Upper lobe of right lung (tissue), 1 donor: ENCODE measurements around the gene PCDHA13. TPM values are rescaled to one million over a fixed set of nuclear protein-coding genes. Genes with fewer than 3 reads are reported as not detected.
"Not testable (repeated sequence)": the region's sequence is repeated elsewhere in the genome, so short reads cannot be mapped to it uniquely, and the experiment has no call there.

ENCODE experiments used
- ATAC-seq: fragments of 200-7000 bp; cut with Tn5 transposase; one replicate; pipeline ENCODE4 v1.9.1; 2020; ENCODE audit warnings: mild to moderate bottlenecking, moderate library complexity
- DNase-seq: peaks from one replicate; pipeline ENCODE4 v3.0.0-alpha.2; 2020
- H3K27ac ChIP-seq: fragments of 200-600 bp; one replicate; pipeline ENCODE4 v1.8.0; 2022
- H3K27me3 ChIP-seq: fragments of 200-600 bp; one replicate; pipeline ENCODE4 v1.8.0; 2022; ENCODE audit warnings: mild to moderate bottlenecking
- H3K36me3 ChIP-seq: fragments of 200-600 bp; one replicate; pipeline ENCODE4 v1.8.0; 2022
- H3K4me1 ChIP-seq: fragments of 200-600 bp; one replicate; pipeline ENCODE4 v1.8.0; 2022
- H3K4me3 ChIP-seq: fragments of 200-600 bp; one replicate; pipeline ENCODE4 v1.8.0; 2022; ENCODE audit warnings: mild to moderate bottlenecking
- H3K9me3 ChIP-seq: fragments of 200-600 bp; one replicate; pipeline ENCODE4 v1.8.0; 2022
- intact Hi-C: fragments of 100-400 bp; cut with DNase I; formaldehyde crosslinking; loops from one replicate; pipeline ENCODE4 v1.11.0; 2022
- total RNA-seq: library from RNA; stranded (reverse); fragmentation: NEBNext Ultra II Directional; extraction: Animal tissue kit (Norgen Biotek cat#: 25700); gene quantifications from one replicate; pipeline ENCODE4 v1.2.1, GENCODE V29; 2021
- TF ChIP-seq, protein P1 (sequence below): fragments of 200-600 bp; IDR thresholded peaks from one replicate; pipeline ENCODE4 v1.8.0; 2022; ENCODE audit warnings: antibody characterized with exemption
- donor health status: DM: no; HTN: yes; CAD: no; lungs with severe emphysema.

The PCDHA13 gene
- total RNA-seq, 1 donor from 2014 or later: 2.3 TPM

DNA sequence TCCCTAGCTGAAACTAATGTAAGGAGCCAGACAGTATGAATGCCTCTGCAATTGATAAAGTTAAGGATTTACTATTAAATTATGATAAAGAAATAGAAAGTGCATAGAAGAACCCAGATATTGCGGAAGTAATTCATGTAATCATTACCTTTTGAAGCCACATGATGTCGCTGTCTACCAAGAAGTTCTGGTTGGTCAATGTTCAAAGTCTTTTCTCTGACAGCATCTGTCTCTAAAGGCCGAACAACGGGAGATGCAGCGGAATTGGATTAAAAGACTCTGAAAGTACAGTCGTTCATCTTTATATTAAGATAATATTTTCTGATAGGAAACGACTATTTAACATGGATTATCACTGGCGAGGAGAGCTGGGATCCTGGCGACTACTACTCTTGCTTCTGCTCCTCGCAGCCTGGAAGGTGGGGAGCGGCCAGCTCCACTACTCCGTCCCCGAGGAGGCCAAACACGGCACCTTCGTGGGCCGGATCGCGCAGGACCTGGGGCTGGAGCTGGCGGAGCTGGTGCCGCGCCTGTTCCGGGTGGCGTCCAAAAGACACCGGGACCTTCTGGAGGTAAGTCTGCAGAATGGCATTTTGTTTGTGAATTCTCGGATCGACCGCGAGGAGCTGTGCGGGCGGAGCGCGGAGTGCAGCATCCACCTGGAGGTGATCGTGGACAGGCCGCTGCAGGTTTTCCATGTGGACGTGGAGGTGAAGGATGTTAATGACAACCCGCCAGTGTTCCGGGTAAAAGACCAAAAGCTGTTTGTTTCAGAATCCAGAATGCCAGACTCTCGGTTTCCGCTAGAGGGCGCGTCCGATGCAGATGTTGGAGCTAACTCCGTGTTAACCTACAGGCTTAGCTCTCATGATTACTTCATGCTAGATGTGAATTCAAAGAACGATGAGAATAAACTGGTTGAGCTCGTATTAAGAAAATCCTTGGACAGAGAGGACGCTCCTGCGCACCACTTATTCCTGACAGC lies 40.7 kb upstream of the PCDHA13 start, which contains the start of gene PCDHA8:
Gene PCDHA8, plus strand, starts transcription at position 210 of the 985 bp plus-strand sequence. Its CDS starts 135 bp downstream, at position 345.
- DNase-seq: no peak
- Histone ChIP-seq H3K4me1 (no peaks in the 10 kb centered on the region), H3K4me3 (no peak within 1 kb of the TSS), H3K9me3 (no peaks in the 10 kb centered on the region), H3K36me3 (no peaks in the 10 kb centered on the region), H3K27me3 (peaks cover 18% of the 10 kb centered on the region), H3K27ac (no peak within 1 kb of the TSS)
- intact Hi-C loops: no loop called here
- ATAC-seq: no peak
- TF ChIP-seq, protein P1, sequence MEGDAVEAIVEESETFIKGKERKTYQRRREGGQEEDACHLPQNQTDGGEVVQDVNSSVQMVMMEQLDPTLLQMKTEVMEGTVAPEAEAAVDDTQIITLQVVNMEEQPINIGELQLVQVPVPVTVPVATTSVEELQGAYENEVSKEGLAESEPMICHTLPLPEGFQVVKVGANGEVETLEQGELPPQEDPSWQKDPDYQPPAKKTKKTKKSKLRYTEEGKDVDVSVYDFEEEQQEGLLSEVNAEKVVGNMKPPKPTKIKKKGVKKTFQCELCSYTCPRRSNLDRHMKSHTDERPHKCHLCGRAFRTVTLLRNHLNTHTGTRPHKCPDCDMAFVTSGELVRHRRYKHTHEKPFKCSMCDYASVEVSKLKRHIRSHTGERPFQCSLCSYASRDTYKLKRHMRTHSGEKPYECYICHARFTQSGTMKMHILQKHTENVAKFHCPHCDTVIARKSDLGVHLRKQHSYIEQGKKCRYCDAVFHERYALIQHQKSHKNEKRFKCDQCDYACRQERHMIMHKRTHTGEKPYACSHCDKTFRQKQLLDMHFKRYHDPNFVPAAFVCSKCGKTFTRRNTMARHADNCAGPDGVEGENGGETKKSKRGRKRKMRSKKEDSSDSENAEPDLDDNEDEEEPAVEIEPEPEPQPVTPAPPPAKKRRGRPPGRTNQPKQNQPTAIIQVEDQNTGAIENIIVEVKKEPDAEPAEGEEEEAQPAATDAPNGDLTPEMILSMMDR: no peak

DNA sequence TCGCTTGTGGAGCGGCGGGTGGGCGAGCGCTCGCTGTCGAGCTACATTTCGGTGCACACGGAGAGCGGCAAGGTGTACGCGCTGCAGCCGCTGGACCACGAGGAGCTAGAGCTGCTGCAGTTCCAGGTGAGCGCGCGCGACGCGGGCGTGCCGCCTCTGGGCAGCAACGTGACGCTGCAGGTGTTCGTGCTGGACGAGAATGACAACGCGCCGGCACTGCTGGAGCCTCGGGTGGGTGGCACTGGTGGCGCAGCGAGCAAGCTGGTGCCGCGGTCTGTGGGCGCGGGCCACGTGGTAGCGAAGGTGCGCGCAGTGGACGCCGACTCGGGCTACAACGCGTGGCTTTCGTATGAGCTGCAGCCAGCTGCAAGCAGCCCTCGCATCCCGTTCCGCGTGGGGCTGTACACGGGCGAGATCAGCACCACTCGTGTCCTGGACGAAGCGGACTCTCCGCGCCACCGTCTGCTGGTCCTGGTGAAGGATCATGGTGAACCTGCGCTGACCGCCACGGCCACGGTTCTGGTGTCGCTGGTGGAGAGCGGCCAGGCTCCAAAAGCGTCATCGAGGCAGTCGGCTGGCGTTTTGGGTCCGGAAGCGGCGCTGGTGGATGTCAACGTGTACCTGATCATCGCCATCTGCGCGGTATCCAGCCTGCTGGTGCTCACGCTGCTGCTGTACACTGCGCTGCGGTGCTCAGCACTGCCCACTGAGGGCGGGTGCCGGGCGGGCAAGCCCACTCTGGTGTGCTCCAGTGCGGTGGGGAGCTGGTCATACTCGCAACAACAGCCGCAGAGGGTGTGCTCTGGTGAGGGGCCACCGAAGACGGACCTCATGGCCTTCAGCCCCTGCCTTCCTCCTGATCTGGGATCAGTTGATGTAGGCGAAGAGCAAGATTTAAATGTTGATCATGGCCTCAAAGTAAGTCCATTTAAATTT lies 38.9 kb upstream of the PCDHA13 start:
- intact Hi-C loops: no loop called here
- no peaks in the 10 kb centered on the region for H3K9me3 ChIP-seq
- H3K27ac ChIP-seq: no peak overlapping the region
- H3K27me3 ChIP-seq: peaks cover 36% of the 10 kb centered on the region
- TF ChIP-seq, protein P1: no peak
- no peak overlapping the region for H3K4me3 ChIP-seq
- ATAC-seq (no peak), DNase-seq (no peak)
- H3K36me3 ChIP-seq: no peaks in the 10 kb centered on the region
- H3K4me1 ChIP-seq: no peaks in the 10 kb centered on the region

DNA sequence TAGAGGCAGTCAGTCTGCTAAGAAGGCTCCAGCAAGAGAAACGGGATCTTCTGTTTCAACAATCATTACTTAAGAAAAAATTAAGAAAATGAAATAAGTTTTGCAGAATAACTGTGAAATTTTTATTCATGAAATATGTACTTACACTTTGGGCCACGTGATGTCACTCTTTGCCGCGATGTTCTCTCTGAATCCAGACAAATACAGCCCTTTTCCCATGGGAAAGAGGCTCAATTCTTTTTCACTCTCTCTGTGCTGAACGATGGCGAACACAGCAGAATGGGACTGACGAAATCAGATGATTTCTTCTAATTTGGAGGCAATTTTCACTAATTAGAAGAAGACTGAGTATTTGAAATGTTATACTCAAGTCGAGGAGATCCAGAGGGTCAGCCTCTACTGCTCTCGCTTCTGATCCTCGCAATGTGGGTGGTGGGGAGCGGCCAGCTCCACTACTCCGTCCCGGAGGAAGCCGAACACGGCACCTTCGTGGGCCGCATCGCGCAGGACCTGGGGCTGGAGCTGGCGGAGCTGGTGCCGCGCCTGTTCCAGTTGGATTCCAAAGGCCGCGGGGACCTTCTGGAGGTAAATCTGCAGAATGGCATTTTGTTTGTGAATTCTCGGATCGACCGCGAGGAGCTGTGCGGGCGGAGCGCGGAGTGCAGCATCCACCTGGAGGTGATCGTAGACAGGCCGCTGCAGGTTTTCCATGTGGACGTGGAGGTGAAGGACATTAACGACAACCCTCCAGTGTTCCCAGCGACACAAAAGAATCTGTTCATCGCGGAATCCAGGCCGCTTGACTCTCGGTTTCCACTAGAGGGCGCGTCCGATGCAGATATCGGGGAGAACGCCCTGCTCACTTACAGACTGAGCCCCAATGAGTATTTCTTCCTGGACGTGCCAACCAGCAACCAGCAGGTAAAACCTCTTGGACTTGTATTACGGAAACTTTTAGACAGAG lies 33.5 kb upstream of the PCDHA13 start, which contains the start of gene PCDHA9:
Gene PCDHA9, plus strand, starts transcription at position 244 of the 964 bp plus-strand sequence. Its CDS starts 114 bp downstream, at position 358.
- ATAC-seq, H3K27ac ChIP-seq, H3K36me3 ChIP-seq, H3K4me3 ChIP-seq, H3K9me3 ChIP-seq, intact Hi-C loops, H3K4me1 ChIP-seq, DNase-seq: not testable (repeated sequence)
- peaks cover 21% of the 10 kb centered on the region for H3K27me3 ChIP-seq

DNA sequence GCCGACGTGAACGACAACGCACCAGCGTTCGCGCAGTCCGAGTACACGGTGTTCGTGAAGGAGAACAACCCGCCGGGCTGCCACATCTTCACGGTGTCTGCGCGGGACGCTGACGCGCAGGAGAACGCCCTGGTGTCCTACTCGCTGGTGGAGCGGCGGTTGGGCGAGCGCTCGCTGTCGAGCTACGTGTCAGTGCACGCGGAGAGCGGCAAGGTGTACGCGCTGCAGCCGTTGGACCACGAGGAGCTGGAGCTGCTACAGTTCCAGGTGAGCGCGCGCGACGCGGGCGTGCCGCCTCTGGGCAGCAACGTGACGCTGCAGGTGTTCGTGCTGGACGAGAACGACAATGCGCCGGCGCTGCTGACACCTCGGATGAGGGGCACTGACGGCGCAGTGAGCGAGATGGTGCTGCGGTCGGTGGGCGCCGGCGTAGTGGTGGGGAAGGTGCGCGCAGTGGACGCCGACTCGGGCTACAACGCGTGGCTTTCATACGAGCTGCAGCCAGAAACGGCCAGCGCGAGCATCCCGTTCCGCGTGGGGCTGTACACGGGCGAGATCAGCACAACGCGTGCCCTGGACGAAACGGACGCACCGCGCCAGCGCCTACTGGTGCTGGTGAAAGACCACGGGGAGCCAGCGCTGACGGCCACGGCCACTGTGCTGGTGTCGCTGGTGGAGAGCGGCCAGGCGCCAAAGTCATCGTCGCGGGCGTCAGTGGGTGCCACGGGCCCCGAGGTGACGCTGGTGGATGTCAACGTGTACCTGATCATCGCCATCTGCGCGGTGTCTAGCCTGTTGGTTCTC lies 31.9 kb upstream of the PCDHA13 start:
- intact Hi-C loops, H3K27ac ChIP-seq, H3K36me3 ChIP-seq, H3K9me3 ChIP-seq, DNase-seq, H3K4me3 ChIP-seq, ATAC-seq, H3K4me1 ChIP-seq: not testable (repeated sequence)
- peaks cover 28% of the 10 kb centered on the region for H3K27me3 ChIP-seq

DNA sequence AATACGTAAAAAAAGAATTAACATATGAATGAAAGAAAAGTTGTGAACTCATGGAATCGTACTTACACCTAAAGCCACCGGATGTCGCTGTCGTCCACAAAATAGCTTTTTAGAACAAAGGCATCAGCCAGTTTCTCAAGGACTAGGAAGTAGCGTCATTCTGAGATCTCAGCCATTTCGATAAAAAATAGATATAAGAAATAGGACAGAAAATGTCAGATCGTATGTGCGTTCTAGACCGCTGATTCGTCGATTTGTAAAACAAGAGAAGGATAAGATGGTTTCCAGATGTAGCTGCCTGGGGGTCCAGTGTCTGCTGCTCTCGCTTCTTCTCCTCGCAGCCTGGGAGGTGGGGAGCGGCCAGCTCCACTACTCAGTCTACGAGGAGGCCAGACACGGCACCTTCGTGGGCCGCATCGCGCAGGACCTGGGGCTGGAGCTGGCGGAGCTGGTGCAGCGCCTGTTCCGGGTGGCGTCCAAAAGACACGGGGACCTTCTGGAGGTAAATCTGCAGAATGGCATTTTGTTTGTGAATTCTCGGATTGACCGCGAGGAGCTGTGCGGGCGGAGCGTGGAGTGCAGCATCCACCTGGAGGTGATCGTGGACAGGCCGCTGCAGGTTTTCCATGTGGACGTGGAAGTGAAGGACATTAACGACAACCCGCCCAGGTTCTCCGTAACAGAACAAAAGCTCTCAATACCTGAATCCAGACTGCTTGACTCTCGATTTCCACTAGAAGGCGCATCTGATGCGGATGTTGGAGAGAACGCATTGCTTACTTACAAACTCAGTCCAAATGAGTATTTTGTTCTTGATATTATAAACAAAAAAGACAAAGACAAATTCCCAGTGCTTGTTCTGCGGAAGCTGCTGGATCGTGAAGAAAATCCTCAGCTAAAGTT lies 25.9 kb upstream of the PCDHA13 start, which contains the start of gene PCDHA10:
Gene PCDHA10, plus strand, starts transcription at position 126 of the 903 bp plus-strand sequence. Its CDS starts 152 bp downstream, at position 278.
- H3K4me3 ChIP-seq: peak within 1 kb of the TSS; percentile 34
- peaks cover 22% of the 10 kb centered on the region for H3K27me3 ChIP-seq
- TF ChIP-seq, protein P1: peak; percentile 31
- intact Hi-C loops: no loop called here
- H3K27ac ChIP-seq: no peak within 1 kb of the TSS
- no peaks in the 10 kb centered on the region for H3K9me3 ChIP-seq
- no peak for ATAC-seq
- H3K36me3 ChIP-seq: no peaks in the 10 kb centered on the region
- DNase-seq: no peak
- H3K4me1 ChIP-seq: no peaks in the 10 kb centered on the region
